H1 (cell line): Measurements from ENCODE around the gene KLRB1. TPM values are rescaled to one million over a fixed set of nuclear protein-coding genes. Genes with fewer than 3 reads are reported as not detected.

ENCODE experiments used
- CTCF ChIA-PET: fragments of 300-600 bp; sonication (Branson Sonifier 250); formaldehyde crosslinking; loops from one replicate; lab custom pipeline; 2021; ENCODE audit not compliant: partially characterized antibody; lab: Charles Lee
- POLR2A ChIA-PET: fragments of 300-600 bp; sonication (Branson Sonifier 250); formaldehyde crosslinking; loops from one replicate; lab custom pipeline; 2021; ENCODE audit warnings: inconsistent platforms; ENCODE audit not compliant: partially characterized antibody; lab: Charles Lee
- DNase-seq, 2 experiments: peaks; one replicate each; pipeline versions ENCODE4 v3.0.0 to v3.0.0-alpha.2; 2010 to 2022; ENCODE audit warnings: low spot score in 2 of 2, low read depth in 1 of 2, mixed read lengths in 1 of 2
- FAIRE-seq: peaks from 2 replicates; lab custom pipeline; 2011; peaks lifted over from hg19 to GRCh38; lab: Jason Lieb, UNC
- H2AFZ ChIP-seq: 2 replicates; pipeline ENCODE4 v1.8.1; 2012; ENCODE audit warnings: low read length, inconsistent platforms
- H2AK5ac ChIP-seq: 2 replicates; pipeline ENCODE4 v1.6.1; 2013; ENCODE audit warnings: low read depth, low read length
- H2BK120ac ChIP-seq: replicated peaks from 2 replicates; pipeline ENCODE3; 2013; ENCODE audit warnings: low read depth, low read length, inconsistent platforms
- H2BK12ac ChIP-seq: 2 replicates; pipeline ENCODE4 v1.6.1; 2013; ENCODE audit warnings: low read depth, low read length
- H2BK15ac ChIP-seq: 2 replicates; pipeline ENCODE4 v1.6.1; 2013; ENCODE audit warnings: low read length
- H2BK20ac ChIP-seq: 2 replicates; pipeline ENCODE4 v1.6.1; 2013; ENCODE audit warnings: low read length
- H2BK5ac ChIP-seq: 2 replicates; pipeline ENCODE4 v1.6.1; 2013; ENCODE audit warnings: low read depth, low read length
- H3K14ac ChIP-seq: 2 replicates; pipeline ENCODE4 v1.6.1; 2013; ENCODE audit warnings: inconsistent platforms; ENCODE audit not compliant: insufficient read length
- H3K18ac ChIP-seq: 2 replicates; pipeline ENCODE4 v1.6.1; 2013; ENCODE audit warnings: low read length; ENCODE audit errors: extremely low read depth
- H3K23ac ChIP-seq: 2 replicates; pipeline ENCODE4 v1.6.1; 2013; ENCODE audit warnings: inconsistent platforms; ENCODE audit not compliant: insufficient read length
- H3K23me2 ChIP-seq: 2 replicates; pipeline ENCODE4 v1.6.1; 2013; ENCODE audit warnings: low read depth, low read length
- H3K27ac ChIP-seq: 2 replicates; pipeline ENCODE4 v1.6.1; 2011; ENCODE audit warnings: low read depth, low read length, inconsistent platforms
- H3K27me3 ChIP-seq, 4 experiments: replicated peaks in 1 of 4; 1 replicate in 1 of 4; 2 replicates in 3 of 4; pipeline versions ENCODE4 v1.6.1 to v1.8.1; 2011 to 2013; ENCODE audit warnings: low read length in 3 of 4, mild to moderate bottlenecking in 3 of 4, inconsistent platforms in 2 of 4, mixed read lengths in 2 of 4, moderate library complexity in 1 of 4; ENCODE audit not compliant: control insufficient read depth in 3 of 4, insufficient read depth in 3 of 4; ENCODE audit errors: extremely low read depth in 1 of 4
- H3K36me3 ChIP-seq, 4 experiments: 2 replicates each; pipeline versions ENCODE4 v1.6.1 to v1.8.1; 2011 to 2013; ENCODE audit warnings: mild to moderate bottlenecking in 4 of 4, low read length in 3 of 4, moderate library complexity in 2 of 4, control low read depth in 1 of 4, inconsistent platforms in 1 of 4; ENCODE audit not compliant: insufficient read depth in 4 of 4, control insufficient read depth in 2 of 4
- H3K4ac ChIP-seq: replicated peaks from 2 replicates; pipeline ENCODE3; 2013; ENCODE audit warnings: low read length, low read depth, mixed read lengths, inconsistent platforms; ENCODE audit not compliant: insufficient read length
- H3K4me1 ChIP-seq, 4 experiments: replicated peaks in 1 of 4; 1 replicate in 1 of 4; 2 replicates in 3 of 4; pipeline versions ENCODE4 v1.6.1 to v1.8.1; 2011 to 2013; ENCODE audit warnings: low read length in 3 of 4, inconsistent platforms in 2 of 4, mixed read lengths in 1 of 4; ENCODE audit not compliant: insufficient read depth in 4 of 4, control insufficient read depth in 3 of 4
- H3K4me2 ChIP-seq, 2 experiments: 2 replicates each; pipeline versions ENCODE4 v1.6.1 to v1.8.1; 2011 to 2013; ENCODE audit warnings: low read depth in 2 of 2, low read length in 2 of 2, control low read depth in 1 of 2, inconsistent platforms in 1 of 2, mild to moderate bottlenecking in 1 of 2; ENCODE audit not compliant: insufficient read depth in 1 of 2
- H3K4me3 ChIP-seq, 4 experiments: fragments of 200-600, 300-600 bp in 1 of 4; sonication (generic), shearing (Covaris generic), sonication (Bioruptor Twin) in 1 of 4; 2 replicates each; pipeline versions ENCODE4 v1.5.1 to v1.8.1; 2011 to 2016; ENCODE audit warnings: low read length in 4 of 4, low read depth in 3 of 4, control low read depth in 2 of 4, inconsistent platforms in 2 of 4, mild to moderate bottlenecking in 2 of 4, mixed read lengths in 1 of 4, moderate library complexity in 1 of 4; ENCODE audit not compliant: insufficient read depth in 2 of 4; ENCODE audit errors: extremely low read depth in 1 of 4
- H3K56ac ChIP-seq: replicated peaks from 2 replicates; pipeline ENCODE3; 2013; ENCODE audit warnings: low read depth, mild to moderate bottlenecking, mixed read lengths, low read length, inconsistent platforms; ENCODE audit not compliant: insufficient read length
- H3K79me1 ChIP-seq: 2 replicates; pipeline ENCODE4 v1.6.1; 2013; ENCODE audit warnings: low read depth, low read length, control low read depth
- H3K79me2 ChIP-seq, 2 experiments: 2 replicates each; pipeline versions ENCODE4 v1.6.1 to v1.8.1; 2012 to 2013; ENCODE audit warnings: low read length in 2 of 2, mild to moderate bottlenecking in 2 of 2, inconsistent platforms in 1 of 2; ENCODE audit not compliant: insufficient read depth in 2 of 2, control insufficient read depth in 1 of 2
- H3K9ac ChIP-seq, 4 experiments: replicated peaks in 1 of 4; 1 replicate in 1 of 4; 2 replicates in 3 of 4; pipeline versions ENCODE4 v1.6.1 to v1.8.1; 2011 to 2013; ENCODE audit warnings: low read depth in 3 of 4, low read length in 3 of 4, control low read depth in 2 of 4, mild to moderate bottlenecking in 2 of 4, moderate library complexity in 2 of 4, inconsistent platforms in 1 of 4; ENCODE audit errors: extremely low read depth in 1 of 4
- H3K9me3 ChIP-seq, 2 experiments: 2 replicates each; pipeline versions ENCODE4 v1.6.1 to v1.8.1; 2012 to 2013; ENCODE audit warnings: mild to moderate bottlenecking in 2 of 2, moderate library complexity in 2 of 2, control low read depth in 1 of 2, inconsistent platforms in 1 of 2, low read depth in 1 of 2, low read length in 1 of 2, mixed read lengths in 1 of 2; ENCODE audit not compliant: insufficient read depth in 2 of 2
- H4K20me1 ChIP-seq, 2 experiments: replicated peaks in 1 of 2; 2 replicates each; pipeline versions ENCODE3 to v1.8.1; 2011 to 2013; ENCODE audit warnings: inconsistent platforms in 2 of 2, low read length in 2 of 2, mild to moderate bottlenecking in 1 of 2; ENCODE audit not compliant: insufficient read depth in 2 of 2, control insufficient read depth in 1 of 2
- H4K5ac ChIP-seq: 2 replicates; pipeline ENCODE4 v1.6.1; 2013; ENCODE audit warnings: low read length, low read depth, mixed read lengths, inconsistent platforms; ENCODE audit not compliant: insufficient read length
- H4K8ac ChIP-seq: 2 replicates; pipeline ENCODE4 v1.8.0; 2013; ENCODE audit warnings: mild to moderate bottlenecking, moderate library complexity, low read length, inconsistent platforms; ENCODE audit not compliant: insufficient read depth; ENCODE audit errors: extremely low read depth
- H4K91ac ChIP-seq: replicated peaks from 2 replicates; pipeline ENCODE3; 2013; ENCODE audit warnings: low read length, mixed read lengths, inconsistent platforms; ENCODE audit not compliant: insufficient read length
- ATF2 ChIP-seq: IDR thresholded peaks from 2 replicates; pipeline ENCODE4 v1.6.1; 2012; ENCODE audit warnings: low read length, inconsistent platforms
- ATF3 ChIP-seq: IDR thresholded peaks from 2 replicates; pipeline ENCODE4 v1.6.1; 2011; ENCODE audit warnings: low read depth, mild to moderate bottlenecking, low read length; ENCODE audit not compliant: insufficient read depth
- BACH1 ChIP-seq: IDR thresholded peaks from 2 replicates; pipeline ENCODE4 v1.6.1; 2012; ENCODE audit warnings: low read length, improper control_type of control experiment
- BRCA1 ChIP-seq: IDR thresholded peaks from 2 replicates; pipeline ENCODE4 v1.6.1; 2012; ENCODE audit warnings: low read depth, low read length, improper control_type of control experiment
- CHD1 ChIP-seq: IDR thresholded peaks from 2 replicates; pipeline ENCODE4 v1.6.1; 2012; ENCODE audit warnings: low read depth, low read length, improper control_type of control experiment
- CTCF ChIP-seq, 3 experiments: IDR thresholded peaks; 1 replicate in 2 of 3; 2 replicates in 1 of 3; pipeline versions ENCODE4 v1.5.1 to v1.6.1; 2011; ENCODE audit warnings: low read length in 3 of 3, mild to moderate bottlenecking in 3 of 3, inconsistent platforms in 2 of 3, low read depth in 1 of 3, moderate library complexity in 1 of 3; ENCODE audit not compliant: insufficient read depth in 1 of 3; ENCODE audit errors: control extremely low read depth in 1 of 3
- EGR1 ChIP-seq: IDR thresholded peaks from 2 replicates; pipeline ENCODE4 v1.6.1; 2011; ENCODE audit warnings: low read depth, low read length, borderline replicate concordance
- FOSL1 ChIP-seq: IDR thresholded peaks from 2 replicates; pipeline ENCODE4 v1.6.1; 2011; ENCODE audit warnings: mild to moderate bottlenecking, low read depth, low read length, moderate library complexity; ENCODE audit not compliant: insufficient read depth
- SP4 ChIP-seq: IDR thresholded peaks from 2 replicates; pipeline ENCODE4 v1.6.1; 2012; ENCODE audit warnings: low read length, inconsistent platforms
- WGBS, 2 experiments: shearing (Covaris generic) in 1 of 2; methylation state at CpG; one replicate each; pipeline versions ENCODE4 v1.1.6 to v1.1.7; 2013 to 2015; ENCODE audit warnings: low lambda C conversion rate in 2 of 2, mixed read lengths in 2 of 2, inconsistent platforms in 1 of 2, low coverage in 1 of 2, missing lambda C conversion rate in 1 of 2; ENCODE audit not compliant: insufficient replicate concordance in 2 of 2, insufficient coverage in 1 of 2, insufficient read length in 1 of 2; ENCODE audit errors: extremely low coverage in 1 of 2, missing lambda C conversion rate in 1 of 2; 5-methylcytosine and 5-hydroxymethylcytosine counted together
- polyA plus RNA-seq, 7 experiments: library from polyadenylated mRNA; depleted of rRNA in 3 of 7; stranded (reverse) in 5 of 7; unstranded in 2 of 7; fragments of >200 nt in 5 of 7; fragments of 200-250 nt in 2 of 7; gene quantifications; 1 replicate in 5 of 7; 2 replicates in 1 of 7; 4 replicates in 1 of 7; pipeline versions ENCODE4 v1.2.1 to v1.2.3, GENCODE V29; 2011 to 2013; ENCODE audit warnings: missing spikeins in 2 of 7, mixed read lengths in 2 of 7
- total RNA-seq: library from RNA; stranded (reverse); fragmentation: NEBNext Ultra II Directional; extraction: Animal tissue kit (Norgen Biotek cat#: 25700); gene quantifications from 2 replicates; pipeline ENCODE4 v1.2.1, GENCODE V29; 2021

KLRB1 gene
- total and polyA plus RNA-seq, 2 of the 8 experiments (the other 6 are each of a cell fraction or from before 2014, with no cell fraction given) = not detected

GRCh38 chr12:9597365-9597764 is 10.4 kb downstream of the KLRB1 start:
- no peak overlapping the region for H2BK120ac ChIP-seq
- H2BK15ac ChIP-seq = no peak overlapping the region
- no peaks in the 10 kb centered on the region for H3K23me2 ChIP-seq
- no peak overlapping the region for H3K14ac ChIP-seq
- ChIA-PET CTCF (interaction anchor here (0.9 kb wide), 1 partner anchor 14 kb away, joined by 3 read pairs; no protein-coding TSS in a partner anchor), POLR2A (interaction anchor here (0.6 kb wide), 1 partner anchor 74 kb away, joined by 3 read pairs; no protein-coding TSS in a partner anchor)
- FAIRE-seq = no peak
- H2AK5ac ChIP-seq = no peak overlapping the region
- no peak overlapping the region for H3K27ac ChIP-seq
- no peak overlapping the region for H3K18ac ChIP-seq
- no peak overlapping the region for H4K8ac ChIP-seq
- no peaks in the 10 kb centered on the region for H3K79me2 ChIP-seq
- H3K9me3 ChIP-seq = no peaks in the 10 kb centered on the region
- H3K56ac ChIP-seq = no peak overlapping the region
- H3K4me2 ChIP-seq = no peak overlapping the region
- H3K4ac ChIP-seq = no peak overlapping the region
- no peaks in the 10 kb centered on the region for H4K20me1 ChIP-seq
- no peak overlapping the region for H2BK12ac ChIP-seq
- no peak overlapping the region for H3K23ac ChIP-seq
- no peak overlapping the region for H2BK5ac ChIP-seq
- H3K27me3 ChIP-seq = no peaks in the 10 kb centered on the region
- H2AFZ ChIP-seq = no peak overlapping the region
- no peak overlapping the region for H4K91ac ChIP-seq
- no peaks in the 10 kb centered on the region for H3K36me3 ChIP-seq
- no peak overlapping the region for H3K4me3 ChIP-seq
- DNase-seq = no peak
- H2BK20ac ChIP-seq = no peak overlapping the region
- WGBS, 2 experiments = 88% methylated on average over 5 of the region's 5 CpGs; no CpG with 5 or more reads in 1 of the 2 experiments
- no peaks in the 10 kb centered on the region for H3K79me1 ChIP-seq
- H3K4me1 ChIP-seq = no peaks in the 10 kb centered on the region; a peak in 1 of 7 replicates
- no peak overlapping the region for H4K5ac ChIP-seq
- no peak overlapping the region for H3K9ac ChIP-seq
- TF ChIP-seq BACH1 (no peak), CHD1 (no peak), CTCF (IDR thresholded peaks at IDR 0.05; ENCODE audit: control extremely low read depth in 1 of 3, insufficient read depth in 1 of 3, low read depth in 1 of 3, low read length in 3 of 3) (no peak), BRCA1 (no peak), FOSL1 (no peak), ATF2 (no peak), ATF3 (no peak), SP4 (no peak), EGR1 (no peak)
